Measurements from ENCODE around the gene B4GALT7. TPM values are rescaled to one million over a fixed set of nuclear protein-coding genes. Genes with fewer than 3 reads are reported as not detected.

The B4GALT7 gene
- total RNA-seq, 6 donors from 2014 or later = 17.2 to 30.4 (median 23.0) TPM

- WGBS, 2 donors = 77 to 79% methylated on average over 8 of the region's 8 CpGs
- H3K4me3 ChIP-seq = no peak overlapping the region
- ATAC-seq (ENCODE audit: low FRiP score in 2 of 2) (no peak), DNase-seq (no peak)
- H3K27ac ChIP-seq = no peak overlapping the region
- TF ChIP-seq POLR2A (IDR thresholded peaks at IDR 0.05) = no peak
- no peak for TF ChIP-seq POLR2AphosphoS5 (IDR thresholded peaks at IDR 0.05)
- no peak for TF ChIP-seq EP300 (IDR thresholded peaks at IDR 0.05)
- TF ChIP-seq CTCF (IDR thresholded peaks at IDR 0.05) = no peak
- H3K9me3 ChIP-seq = peaks cover 0 to 4% (median 0%) of the 10 kb centered on the region in 4 donors
- H3K4me1 ChIP-seq = no peaks in the 10 kb centered on the region
- H3K36me3 ChIP-seq = no peaks in the 10 kb centered on the region
- no peaks in the 10 kb centered on the region for H3K27me3 ChIP-seq
Measured at GRCh38 chr5:177565046-177565445, 34.9 kb upstream of the B4GALT7 start.

GRCh38 chr5:177568326-177568725 is 31.6 kb upstream of the B4GALT7 start:
- DNase-seq (no peak), ATAC-seq (ENCODE audit: low FRiP score in 2 of 2) (no peak)
- H3K36me3 ChIP-seq = no peaks in the 10 kb centered on the region
- no peak overlapping the region for H3K27ac ChIP-seq
- no peaks in the 10 kb centered on the region for H3K4me1 ChIP-seq
- H3K4me3 ChIP-seq = no peak overlapping the region
- TF ChIP-seq POLR2AphosphoS5 (IDR thresholded peaks at IDR 0.05) (no peak), EP300 (IDR thresholded peaks at IDR 0.05) (no peak), POLR2A (IDR thresholded peaks at IDR 0.05) (no peak), CTCF (IDR thresholded peaks at IDR 0.05) (no peak)
- 75 to 76% methylated on average over 7 of the region's 7 CpGs for WGBS, 2 donors
- H3K9me3 ChIP-seq = no peaks in the 10 kb centered on the region
- no peaks in the 10 kb centered on the region for H3K27me3 ChIP-seq

GRCh38 chr5:177569894-177570293 is 30.0 kb upstream of the B4GALT7 start:
- H3K27me3 ChIP-seq = no peaks in the 10 kb centered on the region
- H3K4me1 ChIP-seq = no peaks in the 10 kb centered on the region
- no peak for TF ChIP-seq CTCF (IDR thresholded peaks at IDR 0.05)
- no peak for TF ChIP-seq POLR2A (IDR thresholded peaks at IDR 0.05)
- TF ChIP-seq EP300 (IDR thresholded peaks at IDR 0.05) = no peak
- DNase-seq (no peak), ATAC-seq (ENCODE audit: low FRiP score in 2 of 2) (no peak)
- WGBS, 2 donors = 81 to 87% methylated on average over 2 of the region's 2 CpGs
- no peaks in the 10 kb centered on the region for H3K9me3 ChIP-seq
- H3K36me3 ChIP-seq = no peaks in the 10 kb centered on the region
- H3K27ac ChIP-seq = no peak overlapping the region
- no peak overlapping the region for H3K4me3 ChIP-seq

GRCh38 chr5:177575488-177575887 is 24.4 kb upstream of the B4GALT7 start:
- H3K9me3 ChIP-seq = no peaks in the 10 kb centered on the region
- H3K27ac ChIP-seq = no peak overlapping the region
- H3K4me3 ChIP-seq = no peak overlapping the region
- TF ChIP-seq EP300 (IDR thresholded peaks at IDR 0.05) (no peak), CTCF (IDR thresholded peaks at IDR 0.05) (no peak), POLR2A (IDR thresholded peaks at IDR 0.05) (no peak), POLR2AphosphoS5 (IDR thresholded peaks at IDR 0.05) (no peak)
- no peaks in the 10 kb centered on the region for H3K36me3 ChIP-seq
- no peaks in the 10 kb centered on the region for H3K27me3 ChIP-seq
- ATAC-seq (ENCODE audit: low FRiP score in 2 of 2) (no peak), DNase-seq (no peak)
- H3K4me1 ChIP-seq = no peaks in the 10 kb centered on the region
- WGBS, 2 donors = 35 to 52% methylated on average over 1 of the region's 1 CpG

- no peaks in the 10 kb centered on the region for H3K27me3 ChIP-seq
- 85 to 86% methylated on average over 10 of the region's 10 CpGs for WGBS, 2 donors
- no peaks in the 10 kb centered on the region for H3K4me1 ChIP-seq
- no peaks in the 10 kb centered on the region for H3K9me3 ChIP-seq
- H3K36me3 ChIP-seq = no peaks in the 10 kb centered on the region
- no peak for TF ChIP-seq POLR2AphosphoS5 (IDR thresholded peaks at IDR 0.05)
- TF ChIP-seq POLR2A (IDR thresholded peaks at IDR 0.05) = no peak
- TF ChIP-seq EP300 (IDR thresholded peaks at IDR 0.05) = no peak
- TF ChIP-seq CTCF (IDR thresholded peaks at IDR 0.05) = no peak
- ATAC-seq (ENCODE audit: low FRiP score in 2 of 2) (no peak), DNase-seq (no peak)
- no peak overlapping the region for H3K27ac ChIP-seq
- H3K4me3 ChIP-seq = no peak overlapping the region
Measured at GRCh38 chr5:177576169-177576568, 23.8 kb upstream of the B4GALT7 start.
